Suprapubic skin (tissue), 4 donors: Measurements from ENCODE around the gene SPTY2D1. TPM values are rescaled to one million over a fixed set of nuclear protein-coding genes. Genes with fewer than 3 reads are reported as not detected.
A peak's percentile ranks its signal among the peaks of the same experiment; 100 is the strongest.

Experiments used
- DNase-seq, 2 donors: peaks; one replicate each; pipeline ENCODE4 v3.0.0-alpha.2; 2019; ENCODE audit warnings: low spot score in 2 of 2
- H3K27ac ChIP-seq: fragments of 200-600 bp; sonication (generic); one replicate; pipeline ENCODE4 v1.5.1; 2019
- H3K27me3 ChIP-seq: fragments of 200-600 bp; sonication (generic); one replicate; pipeline ENCODE4 v1.5.1; 2019
- H3K36me3 ChIP-seq: fragments of 200-600 bp; sonication (generic); one replicate; pipeline ENCODE4 v1.5.1; 2019
- H3K4me1 ChIP-seq: fragments of 200-600 bp; sonication (generic); one replicate; pipeline ENCODE4 v1.5.1; 2019
- H3K4me3 ChIP-seq: fragments of 200-600 bp; sonication (generic); one replicate; pipeline ENCODE4 v1.5.1; 2019; ENCODE audit warnings: mild to moderate bottlenecking
- H3K9me3 ChIP-seq: fragments of 200-600 bp; sonication (generic); one replicate; pipeline ENCODE4 v1.5.1; 2019
- CTCF ChIP-seq, 2 donors: fragments of 200-600 bp in 1 of 2; fragments of 450-650 bp in 1 of 2; sonication (generic) in 1 of 2; IDR thresholded peaks; one replicate each; pipeline ENCODE4 v1.5.1; 2016 to 2019; ENCODE audit warnings: antibody characterized with exemption in 2 of 2, mild to moderate bottlenecking in 1 of 2, moderate library complexity in 1 of 2
- EP300 ChIP-seq: sonication (generic); formaldehyde crosslinking; IDR thresholded peaks from one replicate; pipeline ENCODE4 v1.6.1; 2017; ENCODE audit warnings: antibody characterized with exemption
- POLR2A ChIP-seq, 2 donors: fragments of 450-650 bp; IDR thresholded peaks; one replicate each; pipeline ENCODE4 v1.6.1; 2017; ENCODE audit warnings: antibody characterized with exemption in 2 of 2, mild to moderate bottlenecking in 2 of 2, moderate library complexity in 2 of 2
- POLR2AphosphoS5 ChIP-seq, 3 donors: sonication (generic); formaldehyde crosslinking; IDR thresholded peaks; one replicate each; pipeline ENCODE4 v1.6.1; 2017; ENCODE audit warnings: antibody characterized with exemption in 3 of 3
- WGBS: methylation state at CpG from one replicate; pipeline ENCODE4 v1.1.5; 2018; 5-methylcytosine and 5-hydroxymethylcytosine counted together
- total RNA-seq, 4 donors: library from RNA; depleted of rRNA; stranded (reverse); fragments of >200 nt; gene quantifications; one replicate each; pipeline ENCODE4 v1.1.0, GENCODE V29; 2016

Gene SPTY2D1
- total RNA-seq, 4 donors from 2014 or later, result 17.6 to 31.4 (median 27.3) TPM

DNA sequence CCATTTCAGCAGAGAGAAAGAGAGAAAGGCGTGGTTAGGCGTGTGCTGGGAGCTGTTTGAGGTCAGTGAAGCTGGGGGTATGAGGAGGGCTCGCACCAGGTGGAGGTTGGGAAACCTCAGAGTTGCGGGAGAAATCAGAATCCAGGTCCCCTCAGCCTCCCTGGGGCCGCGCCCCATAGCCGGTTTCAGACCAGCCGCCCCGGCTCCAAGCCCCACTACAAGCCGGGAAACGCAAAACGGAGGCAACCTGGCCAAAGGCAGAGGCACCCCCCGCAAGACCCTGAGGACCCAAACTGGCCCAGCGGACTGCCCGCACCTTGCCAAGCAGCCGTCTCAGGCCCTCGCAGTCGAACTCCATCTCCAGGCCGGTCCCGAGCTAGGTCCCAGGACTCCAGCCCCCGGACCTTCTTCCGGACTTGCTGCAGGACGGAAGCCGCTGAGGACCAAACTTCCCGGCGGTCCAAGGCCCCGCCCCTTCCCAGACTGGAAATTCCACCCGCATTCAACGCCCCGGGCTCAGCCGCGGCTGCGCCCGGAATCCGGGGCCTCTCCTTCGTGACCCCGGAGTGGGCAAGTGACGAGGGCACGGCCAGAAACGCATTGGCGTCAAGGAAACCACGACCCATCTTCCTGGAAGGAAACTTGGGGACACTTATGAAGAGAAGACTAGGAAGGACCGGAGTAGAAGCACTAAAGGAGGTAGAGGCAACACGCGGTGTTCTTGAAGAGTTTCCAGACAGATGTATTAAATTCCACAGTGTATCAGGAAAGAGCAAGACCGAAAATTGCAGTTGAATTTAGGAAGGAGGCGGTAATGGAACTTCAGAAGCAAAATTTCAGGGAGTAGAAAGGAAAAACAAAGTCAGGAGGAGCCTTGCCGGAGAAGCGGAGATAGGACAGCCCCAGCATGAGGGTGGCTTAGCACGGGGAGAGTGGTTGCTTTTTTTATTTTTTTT, 45.6 kb downstream of the SPTY2D1 start, which contains the start of gene UEVLD:
Gene UEVLD (minus strand): TSS at position 438 of the 956 bp plus-strand sequence. CDS start 80 bp downstream, at position 358.
- Histone ChIP-seq H3K27ac (peak within 1 kb of the TSS; percentile 87), H3K4me1 (peaks cover 35% of the 10 kb centered on the region), H3K36me3 (no peaks in the 10 kb centered on the region), H3K27me3 (no peaks in the 10 kb centered on the region), H3K9me3 (no peaks in the 10 kb centered on the region), H3K4me3 (peak within 1 kb of the TSS; percentile 85)
- TF ChIP-seq EP300, result no peak
- peak; percentile 47 to 61 for TF ChIP-seq POLR2A (IDR thresholded peaks at IDR 0.05)
- peak in 1 of 3 donors; percentile 95 for TF ChIP-seq POLR2AphosphoS5 (IDR thresholded peaks at IDR 0.05)
- 2% methylated on average over 34 of the region's 50 CpGs for WGBS
- peak; percentile 93 to 95 for DNase-seq

- no peak for TF ChIP-seq POLR2A (IDR thresholded peaks at IDR 0.05)
- no peak for TF ChIP-seq EP300
- no peak for TF ChIP-seq POLR2AphosphoS5 (IDR thresholded peaks at IDR 0.05)
- no peak for TF ChIP-seq CTCF (IDR thresholded peaks at IDR 0.05)
- WGBS, result 94% methylated on average over 1 of the region's 1 CpG
These were observed 52.3 kb downstream of the SPTY2D1 start for GRCh38 chr11:18581825-18582224.

GRCh38 chr11:18580113-18580766, 53.9 kb downstream of the SPTY2D1 start:
- H3K36me3 ChIP-seq, result peaks cover 14% of the 10 kb centered on the region
- H3K4me3 ChIP-seq, result no peak overlapping the region
- no peaks in the 10 kb centered on the region for H3K4me1 ChIP-seq
- DNase-seq, result no peak
- TF ChIP-seq EP300, result no peak
- TF ChIP-seq CTCF (IDR thresholded peaks at IDR 0.05), result no peak
- TF ChIP-seq POLR2AphosphoS5 (IDR thresholded peaks at IDR 0.05), result no peak
- TF ChIP-seq POLR2A (IDR thresholded peaks at IDR 0.05), result no peak
- H3K9me3 ChIP-seq, result no peaks in the 10 kb centered on the region
- no peak overlapping the region for H3K27ac ChIP-seq
- 78% methylated on average over 2 of the region's 2 CpGs for WGBS
- H3K27me3 ChIP-seq, result no peaks in the 10 kb centered on the region

More at GRCh38 chr11:18581825-18582224, 52.3 kb downstream of the SPTY2D1 start:
- H3K36me3 ChIP-seq, result peaks cover 8% of the 10 kb centered on the region
- H3K4me3 ChIP-seq, result no peak overlapping the region
- no peaks in the 10 kb centered on the region for H3K9me3 ChIP-seq
- H3K4me1 ChIP-seq, result peaks cover 4% of the 10 kb centered on the region
- no peak for DNase-seq
- no peaks in the 10 kb centered on the region for H3K27me3 ChIP-seq
- H3K27ac ChIP-seq, result no peak overlapping the region

- Histone ChIP-seq H3K4me1 (no peaks in the 10 kb centered on the region), H3K27ac (no peak overlapping the region), H3K9me3 (no peaks in the 10 kb centered on the region), H3K4me3 (no peak overlapping the region), H3K27me3 (no peaks in the 10 kb centered on the region), H3K36me3 (peaks cover 25% of the 10 kb centered on the region)
- TF ChIP-seq POLR2AphosphoS5 (IDR thresholded peaks at IDR 0.05) (no peak), CTCF (IDR thresholded peaks at IDR 0.05) (no peak), EP300 (no peak), POLR2A (IDR thresholded peaks at IDR 0.05) (no peak)
- WGBS, result 85% methylated on average over 14 of the region's 14 CpGs
- no peak for DNase-seq
These were observed 55.1 kb downstream of the SPTY2D1 start for GRCh38 chr11:18578975-18579598.

GRCh38 chr11:18575361-18575760, 58.8 kb downstream of the SPTY2D1 start:
- H3K36me3 ChIP-seq, result peaks cover 56% of the 10 kb centered on the region
- no peaks in the 10 kb centered on the region for H3K27me3 ChIP-seq
- no peak overlapping the region for H3K4me3 ChIP-seq
- H3K27ac ChIP-seq, result no peak overlapping the region
- TF ChIP-seq POLR2A (IDR thresholded peaks at IDR 0.05) (no peak), CTCF (IDR thresholded peaks at IDR 0.05) (no peak), POLR2AphosphoS5 (IDR thresholded peaks at IDR 0.05) (no peak), EP300 (no peak)
- WGBS, result 80% methylated on average over 1 of the region's 1 CpG
- no peak for DNase-seq
- no peaks in the 10 kb centered on the region for H3K4me1 ChIP-seq
- no peaks in the 10 kb centered on the region for H3K9me3 ChIP-seq
